ENCODE measurements around the gene TMCC3. TPM values are rescaled to one million over a fixed set of nuclear protein-coding genes. Genes with fewer than 3 reads are reported as not detected.

The TMCC3 gene
- total and polyA plus RNA-seq, 9 of the 15 experiments (the other 6 are each of a cell fraction or from before 2014, with no cell fraction given), result not detected

GRCh38 chr12:94677778-94678177 is 27.4 kb upstream of the TMCC3 start:
- CTCF ChIA-PET (ENCODE audit: low intra/inter-chr PET ratio), result no interaction called here

DNA sequence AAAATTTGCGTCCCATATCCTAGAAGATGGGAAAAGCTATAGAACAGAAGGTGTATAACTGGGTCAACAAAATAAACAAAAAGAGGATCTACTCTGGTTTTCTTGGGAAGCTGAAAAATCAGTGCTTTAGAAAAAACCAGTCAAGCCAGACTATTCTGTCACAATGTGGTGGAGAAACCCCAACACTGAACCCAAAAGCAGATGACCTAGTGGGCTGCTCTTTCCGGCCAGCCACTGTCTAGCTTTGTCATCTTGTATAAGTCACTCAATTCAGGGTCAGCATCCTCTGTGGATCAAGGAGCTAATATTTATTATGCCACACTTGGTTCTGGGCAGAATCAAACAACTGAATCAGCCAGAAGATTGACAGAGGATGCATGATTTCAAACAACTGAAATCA is 26.6 kb upstream of the TMCC3 start:
- BruUV-seq (replicated peaks), result no TSS peak
- no peak overlapping the region for H3K9ac ChIP-seq (ENCODE audit: insufficient read depth in 1 of 2, low read depth in 2 of 2, low read length in 2 of 2)
- no peaks in the 10 kb centered on the region for H4K20me1 ChIP-seq (replicated peaks; ENCODE audit: control insufficient read depth, insufficient read depth, low read length)
- H3K79me2 ChIP-seq (ENCODE audit: control insufficient read depth, insufficient read depth, low read length), result no peaks in the 10 kb centered on the region
- H3K4me3 ChIP-seq, result no peak overlapping the region
- no peak for ATAC-seq
- H3K9me3 ChIP-seq (replicated peaks; ENCODE audit: control insufficient read depth, insufficient read depth, low read depth, low read length), result no peaks in the 10 kb centered on the region
- no peak overlapping the region for H3K4me2 ChIP-seq (ENCODE audit: insufficient read depth, low read length)
- H3K9me1 ChIP-seq (ENCODE audit: control insufficient read depth, insufficient read depth, low read length), result no peaks in the 10 kb centered on the region
- H3K27me3 ChIP-seq (ENCODE audit: control insufficient read depth in 2 of 2, insufficient read depth in 2 of 2, low read length in 2 of 2), result peaks cover 0 to 9% of the 10 kb centered on the region in 2 experiments; a peak in 2 of 5 replicates
- FAIRE-seq, result no peak
- ChIA-PET CTCF (ENCODE audit: low intra/inter-chr PET ratio) (no interaction called here), POLR2A (no interaction called here)
- 5% methylated on average over 2 of the region's 2 CpGs for WGBS (ENCODE audit: insufficient coverage, low coverage, missing lambda C conversion rate)
- no peak overlapping the region for H3K27ac ChIP-seq (ENCODE audit: extremely low read depth, low read depth, low read length)
- 0 out of 5 replicates have a peak, but pooled peaks cover 0 to 2% of the 10 kb centered on the region in 2 experiments for H3K4me1 ChIP-seq (replicated peaks in 1 of 2; ENCODE audit: control insufficient read depth in 2 of 2, insufficient read depth in 2 of 2, low read length in 2 of 2)
- DNase-seq (ENCODE audit: extremely low read depth in 1 of 4, low spot score in 3 of 4), result no peak
- in situ Hi-C loops (cut with MboI), result no loop called here
- intact Hi-C loops (cut with micrococcal nuclease), result no loop called here
- H2AFZ ChIP-seq (ENCODE audit: low read depth, low read length), result no peak overlapping the region
- H3K36me3 ChIP-seq (ENCODE audit: control insufficient read depth, insufficient read depth, low read length), result no peaks in the 10 kb centered on the region
- TF ChIP-seq HSF4 (CRISPR knock-in tag; IDR thresholded peaks at IDR 0.05; ENCODE audit: borderline replicate concordance), result no peak
- no peak for TF ChIP-seq HDGF (IDR thresholded peaks at IDR 0.05)
- TF ChIP-seq ARID3B (CRISPR knock-in tag; IDR thresholded peaks at IDR 0.05; ENCODE audit: borderline replicate concordance), result no peak
- TF ChIP-seq CREB1 (IDR thresholded peaks at IDR 0.05), result no peak
- TF ChIP-seq CREB1 (CRISPR knock-in tag; IDR thresholded peaks at IDR 0.05), result no peak
- TF ChIP-seq E2F4 (CRISPR knock-in tag; IDR thresholded peaks at IDR 0.05; ENCODE audit: low read depth), result no peak
- no peak for TF ChIP-seq RCOR1 (IDR thresholded peaks at IDR 0.05; ENCODE audit: borderline replicate concordance in 1 of 2, low read depth in 2 of 2, low read length in 2 of 2)
- no peak for TF ChIP-seq MCM3 (IDR thresholded peaks at IDR 0.05)
- TF ChIP-seq SLC30A9 (CRISPR knock-in tag; IDR thresholded peaks at IDR 0.05), result no peak
- no peak for TF ChIP-seq ZSCAN29 (IDR thresholded peaks at IDR 0.05)
- no peak for TF ChIP-seq PPARD (CRISPR knock-in tag; IDR thresholded peaks at IDR 0.05)
- no peak for TF ChIP-seq XRCC4 (IDR thresholded peaks at IDR 0.05; ENCODE audit: extremely low read depth, insufficient read depth, insufficient read length)
- TF ChIP-seq NUFIP1 (IDR thresholded peaks at IDR 0.05; ENCODE audit: partially characterized antibody), result no peak

More at GRCh38 chr12:94677778-94678177, 27.4 kb upstream of the TMCC3 start:
- TF ChIP-seq CREBBP (IDR thresholded peaks at IDR 0.05; ENCODE audit: low read depth, low read length) (no peak), FOXA3 (CRISPR knock-in tag; conservative IDR thresholded peaks at IDR 0.05 in 1 of 2, IDR thresholded peaks at IDR 0.05 in 1 of 2) (no peak), RBFOX2 (IDR thresholded peaks at IDR 0.05; ENCODE audit: low read depth, low read length) (no peak), ZNF444 (CRISPR knock-in tag; IDR thresholded peaks at IDR 0.05) (no peak), XRCC4 (IDR thresholded peaks at IDR 0.05; ENCODE audit: extremely low read depth, insufficient read depth, insufficient read length) (no peak), EWSR1 (IDR thresholded peaks at IDR 0.05; ENCODE audit: borderline replicate concordance, low read depth, partially characterized antibody) (no peak)
- FAIRE-seq (no peak), ATAC-seq (no peak), DNase-seq (ENCODE audit: extremely low read depth in 1 of 4, low spot score in 3 of 4) (no peak)
- no peaks in the 10 kb centered on the region for H3K9me1 ChIP-seq (ENCODE audit: control insufficient read depth, insufficient read depth, low read length)
- H2AFZ ChIP-seq (ENCODE audit: low read depth, low read length), result no peak overlapping the region
- 0% methylated on average over 1 of the region's 1 CpG for WGBS (ENCODE audit: insufficient coverage, low coverage, missing lambda C conversion rate)
- H3K79me2 ChIP-seq (ENCODE audit: control insufficient read depth, insufficient read depth, low read length), result no peaks in the 10 kb centered on the region
- in situ Hi-C loops (cut with MboI), result no loop called here
- no peak overlapping the region for H3K27ac ChIP-seq (ENCODE audit: extremely low read depth, low read depth, low read length)
- intact Hi-C loops (cut with micrococcal nuclease), result no loop called here
- H3K9ac ChIP-seq (ENCODE audit: insufficient read depth in 1 of 2, low read depth in 2 of 2, low read length in 2 of 2), result no peak overlapping the region
- no peaks in the 10 kb centered on the region for H4K20me1 ChIP-seq (replicated peaks; ENCODE audit: control insufficient read depth, insufficient read depth, low read length)
- H3K9me3 ChIP-seq (replicated peaks; ENCODE audit: control insufficient read depth, insufficient read depth, low read depth, low read length), result no peaks in the 10 kb centered on the region
- no peaks in the 10 kb centered on the region for H3K36me3 ChIP-seq (ENCODE audit: control insufficient read depth, insufficient read depth, low read length)
- POLR2A ChIA-PET, result no interaction called here
- H3K27me3 ChIP-seq (ENCODE audit: control insufficient read depth in 2 of 2, insufficient read depth in 2 of 2, low read length in 2 of 2), result peaks cover 0 to 5% of the 10 kb centered on the region in 2 experiments; a peak in 2 of 5 replicates
- H3K4me1 ChIP-seq (replicated peaks in 1 of 2; ENCODE audit: control insufficient read depth in 2 of 2, insufficient read depth in 2 of 2, low read length in 2 of 2), result 0 out of 5 replicates have a peak, but pooled peaks cover 0 to 2% of the 10 kb centered on the region in 2 experiments
- H3K4me2 ChIP-seq (ENCODE audit: insufficient read depth, low read length), result no peak overlapping the region
- BruUV-seq (replicated peaks), result no TSS peak
- H3K4me3 ChIP-seq, result no peak overlapping the region

Measured in K562 (cell line).